Measurements from ENCODE around the gene GTF3A.
A peak's percentile ranks its signal among the peaks of the same experiment; 100 is the strongest.

GTF3A gene

DNA sequence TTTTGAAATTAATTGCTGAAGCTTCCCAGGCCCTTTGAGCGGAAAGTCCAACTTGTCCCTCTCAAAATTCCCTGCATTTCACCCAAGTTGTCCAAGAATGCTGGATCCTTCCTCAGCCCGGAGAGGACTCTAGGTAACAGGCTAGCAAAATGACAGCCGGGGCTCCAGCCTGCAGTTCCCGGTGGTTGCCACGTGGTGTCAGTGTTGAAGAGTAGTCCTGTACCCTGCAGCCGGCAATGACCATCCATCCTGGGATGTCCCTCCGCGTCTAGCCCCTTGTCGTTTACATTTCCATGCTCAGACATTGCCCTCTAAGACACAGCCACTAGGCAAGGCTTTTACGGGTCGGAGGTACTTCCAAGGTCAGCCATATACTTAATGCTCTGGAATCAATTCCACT is 57.3 kb downstream of the GTF3A start:
- H3K4me3 ChIP-seq (ENCODE audit: low read depth, low read length), result no peak overlapping the region
- peak; percentile 99 for TF ChIP-seq ZNF2 (tag by site-specific recombination; IDR thresholded peaks at IDR 0.05)
- peak; percentile 61 for TF ChIP-seq ZNF654 (tag by site-specific recombination; IDR thresholded peaks at IDR 0.05; ENCODE audit: low read depth)
- TF ChIP-seq ZNF10 (tag by site-specific recombination; IDR thresholded peaks at IDR 0.05), result no peak
- 0 out of 2 replicates have a peak, but pooled peaks have one; percentile 24 for TF ChIP-seq ZSCAN30 (tag by site-specific recombination; IDR thresholded peaks at IDR 0.05)
- POLR2A ChIA-PET, result no interaction called here
- CTCF ChIA-PET, result interaction anchor here (0.9 to 1.1 kb wide), 3 partner anchors 15 to 345 kb away, joined by 3 to 6 read pairs (median 3); no protein-coding TSS in a partner anchor
- no peaks in the 10 kb centered on the region for H3K36me3 ChIP-seq (ENCODE audit: control insufficient read depth in 2 of 2, insufficient read depth in 1 of 2, low read length in 2 of 2)
- H3K27ac ChIP-seq (ENCODE audit: extremely low read depth, low read depth, low read length), result no peak overlapping the region
- no peaks in the 10 kb centered on the region for H3K4me1 ChIP-seq (ENCODE audit: control insufficient read depth, insufficient read depth, low read length)
- no peaks in the 10 kb centered on the region for H3K9me3 ChIP-seq (ENCODE audit: control insufficient read depth, insufficient read depth, low read depth, low read length)

DNA sequence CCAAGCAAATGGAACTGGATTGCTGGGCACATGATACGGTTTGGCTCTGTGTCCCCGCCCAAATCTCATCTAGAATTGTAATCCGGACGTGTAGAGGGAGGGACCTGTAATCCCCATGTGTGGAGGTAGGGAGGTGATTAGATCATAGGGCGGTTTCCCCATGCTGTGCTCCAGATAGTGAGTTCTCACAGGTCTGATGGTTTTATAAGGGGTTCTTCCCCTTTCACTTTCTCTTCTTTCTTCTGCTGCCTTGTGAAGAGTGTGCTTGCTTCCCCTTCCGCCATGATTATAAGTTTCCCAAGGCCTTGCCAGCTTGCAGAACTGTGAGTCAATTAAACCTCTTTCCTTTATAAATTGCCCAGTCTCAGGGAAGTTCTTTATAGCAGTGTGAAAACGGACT is 58.6 kb downstream of the GTF3A start:
- POLR2A ChIA-PET, result no interaction called here
- H3K9me3 ChIP-seq (ENCODE audit: control insufficient read depth, insufficient read depth, low read depth, low read length), result no peaks in the 10 kb centered on the region
- no peaks in the 10 kb centered on the region for H3K4me1 ChIP-seq (ENCODE audit: control insufficient read depth, insufficient read depth, low read length)
- H3K4me3 ChIP-seq (ENCODE audit: low read depth, low read length), result no peak overlapping the region
- H3K36me3 ChIP-seq (ENCODE audit: control insufficient read depth in 2 of 2, insufficient read depth in 1 of 2, low read length in 2 of 2), result no peaks in the 10 kb centered on the region
- CTCF ChIA-PET, result interaction anchor here (1.0 kb wide), 1 partner anchor 342 kb away, joined by 3 read pairs; no protein-coding TSS in a partner anchor
- no peak for TF ChIP-seq ZNF548 (tag by site-specific recombination; IDR thresholded peaks at IDR 0.05)
- H3K27ac ChIP-seq (ENCODE audit: extremely low read depth, low read depth, low read length), result no peak overlapping the region

- Histone ChIP-seq H3K4me1 (ENCODE audit: control insufficient read depth, insufficient read depth, low read length) (no peaks in the 10 kb centered on the region), H3K36me3 (ENCODE audit: control insufficient read depth in 2 of 2, insufficient read depth in 1 of 2, low read length in 2 of 2) (no peaks in the 10 kb centered on the region), H3K9me3 (ENCODE audit: control insufficient read depth, insufficient read depth, low read depth, low read length) (no peaks in the 10 kb centered on the region), H3K4me3 (ENCODE audit: low read depth, low read length) (no peak overlapping the region), H3K27ac (ENCODE audit: extremely low read depth, low read depth, low read length) (no peak overlapping the region)
- CTCF ChIA-PET, result interaction anchor here (1.0 kb wide), 1 partner anchor 342 kb away, joined by 3 read pairs; no protein-coding TSS in a partner anchor
- POLR2A ChIA-PET, result no interaction called here
- TF ChIP-seq BCL6B (tag by site-specific recombination; IDR thresholded peaks at IDR 0.05) (no peak), RBAK (tag by site-specific recombination; IDR thresholded peaks at IDR 0.05) (no peak), ZNF571 (tag by site-specific recombination; IDR thresholded peaks at IDR 0.05) (no peak), GLI2 (tag by site-specific recombination; IDR thresholded peaks at IDR 0.05; ENCODE audit: borderline replicate concordance, low read depth) (no peak), ZNF600 (tag by site-specific recombination; IDR thresholded peaks at IDR 0.05) (no peak)
- TF ChIP-seq, protein P1, sequence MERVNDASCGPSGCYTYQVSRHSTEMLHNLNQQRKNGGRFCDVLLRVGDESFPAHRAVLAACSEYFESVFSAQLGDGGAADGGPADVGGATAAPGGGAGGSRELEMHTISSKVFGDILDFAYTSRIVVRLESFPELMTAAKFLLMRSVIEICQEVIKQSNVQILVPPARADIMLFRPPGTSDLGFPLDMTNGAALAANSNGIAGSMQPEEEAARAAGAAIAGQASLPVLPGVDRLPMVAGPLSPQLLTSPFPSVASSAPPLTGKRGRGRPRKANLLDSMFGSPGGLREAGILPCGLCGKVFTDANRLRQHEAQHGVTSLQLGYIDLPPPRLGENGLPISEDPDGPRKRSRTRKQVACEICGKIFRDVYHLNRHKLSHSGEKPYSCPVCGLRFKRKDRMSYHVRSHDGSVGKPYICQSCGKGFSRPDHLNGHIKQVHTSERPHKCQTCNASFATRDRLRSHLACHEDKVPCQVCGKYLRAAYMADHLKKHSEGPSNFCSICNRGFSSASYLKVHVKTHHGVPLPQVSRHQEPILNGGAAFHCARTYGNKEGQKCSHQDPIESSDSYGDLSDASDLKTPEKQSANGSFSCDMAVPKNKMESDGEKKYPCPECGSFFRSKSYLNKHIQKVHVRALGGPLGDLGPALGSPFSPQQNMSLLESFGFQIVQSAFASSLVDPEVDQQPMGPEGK (tag by site-specific recombination; IDR thresholded peaks at IDR 0.05), result no peak
Measured at GRCh38 chr13:27483421-27483820, 59.0 kb downstream of the GTF3A start.
